CD4-positive, alpha-beta T cell treated with Interferon gamma for 1 hour (primary cell): Measurements from ENCODE around the gene MZT2B.
"Not testable (repeated sequence)": the region's sequence is repeated elsewhere in the genome, so short reads cannot be mapped to it uniquely, and the experiment has no call there.

Source experiments
- DNase-seq: peaks from one replicate; pipeline ENCODE4 v3.0.0-alpha.2; 2020

MZT2B gene

GRCh38 chr2:130180404-130181324 lies 1.4 kb upstream of the MZT2B start:
- not testable (repeated sequence) for DNase-seq

DNA sequence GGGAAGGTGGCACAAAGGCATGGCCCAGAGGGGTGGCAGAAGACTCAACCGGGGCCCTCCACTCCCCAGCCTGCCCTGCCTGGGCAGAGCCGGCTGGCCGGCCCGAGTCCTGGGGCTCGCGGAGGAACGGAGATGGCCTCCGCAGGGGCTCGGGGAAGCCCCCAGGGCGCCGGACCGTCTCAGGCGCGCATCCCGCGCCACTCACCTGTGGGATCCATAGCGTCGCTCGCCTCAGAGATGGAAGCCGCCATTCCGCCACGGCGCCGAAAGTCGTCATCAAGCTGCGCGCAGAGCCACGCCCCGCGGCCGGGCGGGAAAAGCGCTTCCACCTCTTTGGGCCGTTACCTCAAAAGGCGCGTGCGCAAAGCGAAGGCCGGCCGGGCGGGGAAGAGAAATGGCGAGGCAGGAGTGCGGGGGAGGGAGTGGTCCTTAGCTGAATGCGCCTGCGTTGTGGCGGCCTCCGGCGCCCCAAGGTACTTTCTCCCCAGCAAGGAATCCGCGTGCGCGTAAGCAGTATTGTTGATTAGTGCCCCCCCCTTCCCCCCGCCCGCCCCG lies 660 bp upstream of the MZT2B start, which contains the start of gene SMPD4:
Gene SMPD4 (minus strand): TSS at position 278 of the 555 bp plus-strand sequence. CDS start 5,010 bp downstream, outside the sequence.
- DNase-seq: peak; percentile 98

DNA sequence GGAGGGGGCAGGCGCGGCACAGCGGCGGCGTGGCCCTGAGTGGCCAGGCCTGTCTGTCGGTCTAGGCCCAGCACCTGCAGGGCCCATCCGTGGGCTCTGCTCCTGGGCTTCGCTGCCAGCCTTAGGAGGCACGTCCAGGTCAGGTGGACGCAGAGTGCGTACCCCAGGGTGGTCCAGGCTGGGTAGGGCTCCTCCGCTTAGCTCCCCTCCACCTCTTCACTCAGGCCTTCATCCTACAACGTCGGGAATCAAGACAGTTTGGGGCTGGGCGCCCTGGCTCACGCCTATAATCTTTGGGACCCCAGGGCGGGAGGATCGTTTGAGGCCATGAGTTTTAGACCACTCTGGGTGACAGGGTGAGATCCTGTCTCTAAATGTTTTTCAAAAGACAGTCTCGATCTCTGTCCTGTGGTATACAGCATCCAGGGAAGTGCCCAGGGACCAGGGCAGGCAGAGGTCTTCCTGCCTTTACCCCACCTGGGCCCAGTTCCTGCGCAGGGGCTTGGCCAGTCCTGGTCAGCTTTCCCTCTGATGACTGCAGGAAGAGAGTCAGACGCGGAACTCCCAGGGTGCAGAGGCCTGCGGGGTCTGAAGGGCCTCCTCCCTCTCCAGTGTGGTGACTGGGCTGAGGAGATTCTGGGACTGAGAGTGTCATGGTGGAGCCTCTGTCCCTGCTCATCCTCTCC lies 907 bp downstream of the MZT2B start:
- DNase-seq: not testable (repeated sequence)

GRCh38 chr2:130183512-130184373 lies 1.7 kb downstream of the MZT2B start:
- DNase-seq: no peak

GRCh38 chr2:130185436-130185835 lies 3.4 kb downstream of the MZT2B start:
- no peak for DNase-seq

GRCh38 chr2:130185896-130186295 lies 3.8 kb downstream of the MZT2B start:
- DNase-seq: no peak

DNA sequence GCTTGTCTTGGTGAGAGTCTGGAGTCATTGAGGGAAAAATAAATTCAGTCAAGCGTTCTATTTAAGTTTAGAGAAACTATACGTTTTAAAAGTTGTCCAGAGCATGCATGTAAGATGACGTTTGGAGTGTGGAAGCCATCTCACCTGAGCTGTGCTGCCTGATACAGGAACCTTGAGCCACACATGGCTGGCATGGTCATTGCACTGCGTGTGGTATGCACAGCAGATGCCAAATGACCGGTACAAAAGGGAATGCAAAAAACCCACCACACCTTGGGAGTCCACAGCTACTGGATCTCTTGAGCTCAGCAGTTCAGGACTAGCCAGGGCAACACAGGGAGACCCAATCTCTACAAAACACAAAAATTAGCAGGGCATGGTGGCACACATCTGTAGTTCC lies 4.3 kb downstream of the MZT2B start:
- DNase-seq: no peak

GRCh38 chr2:130187268-130187667 lies 5.2 kb downstream of the MZT2B start:
- no peak for DNase-seq

- not testable (repeated sequence) for DNase-seq
Measured at GRCh38 chr2:130187859-130188792, 6.1 kb downstream of the MZT2B start.

DNA sequence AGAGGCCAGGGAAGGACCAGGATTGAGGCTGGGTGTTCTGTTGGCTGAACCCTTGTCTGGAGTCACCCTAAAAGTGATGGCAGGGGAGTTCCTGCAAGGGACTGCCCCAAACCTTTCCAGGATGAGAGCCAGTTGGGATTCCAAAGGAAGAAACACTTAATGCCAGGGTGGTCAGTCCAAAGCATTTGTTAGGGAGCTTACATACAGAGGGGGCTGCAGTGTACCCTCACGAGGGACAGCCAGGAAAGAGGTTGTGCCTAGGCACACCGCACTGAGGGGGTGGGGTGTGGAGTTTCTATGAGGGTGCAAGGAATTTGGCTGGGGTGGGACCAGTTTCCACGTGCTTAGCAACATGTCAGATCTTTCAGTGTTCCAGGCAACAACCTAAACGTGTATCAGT lies 6.9 kb downstream of the MZT2B start:
- DNase-seq: not testable (repeated sequence)

DNA sequence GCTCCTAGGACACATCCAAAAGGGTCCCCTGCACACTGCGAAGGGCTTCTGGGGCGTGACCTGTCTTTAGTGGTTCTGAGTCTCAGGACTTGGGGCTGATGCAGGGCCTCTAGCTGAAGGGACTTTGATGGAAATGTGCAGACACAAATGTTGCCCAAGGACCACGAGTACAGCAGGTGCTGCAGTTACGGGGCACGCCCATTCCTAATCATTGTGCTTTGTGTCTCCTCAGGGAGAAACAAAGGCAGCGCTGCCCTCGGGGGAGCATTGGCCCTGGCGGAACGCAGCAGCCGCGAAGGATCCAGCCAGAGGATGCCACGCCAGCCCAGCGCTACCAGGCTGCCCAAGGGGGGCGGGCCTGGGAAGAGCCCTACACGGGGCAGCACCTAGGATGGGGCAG lies 8.2 kb downstream of the MZT2B start:
- no peak for DNase-seq

GRCh38 chr2:130191319-130191718 lies 9.3 kb downstream of the MZT2B start:
- DNase-seq: not testable (repeated sequence)

GRCh38 chr2:130192451-130192850 lies 10.4 kb downstream of the MZT2B start:
- DNase-seq: not testable (repeated sequence)

DNA sequence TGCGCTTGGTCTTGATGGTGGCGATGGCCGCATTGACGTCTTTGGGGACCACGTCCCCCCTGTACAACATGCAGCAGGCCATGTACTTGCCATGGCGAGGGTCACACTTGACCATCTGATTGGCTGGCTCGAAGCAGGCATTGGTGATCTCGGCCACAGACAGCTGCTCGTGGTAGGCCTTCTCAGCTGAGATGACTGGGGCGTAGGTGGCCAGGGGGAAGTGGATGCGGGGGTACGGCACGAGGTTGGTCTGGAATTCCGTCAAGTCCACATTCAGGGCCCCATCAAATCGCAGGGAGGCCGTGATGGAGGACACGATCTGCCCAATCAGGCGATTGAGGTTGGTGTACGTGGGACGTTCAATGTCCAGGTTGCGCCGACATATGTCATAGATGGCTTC lies 11.8 kb downstream of the MZT2B start:
- not testable (repeated sequence) for DNase-seq

GRCh38 chr2:130195089-130195635 lies 13.1 kb downstream of the MZT2B start:
- not testable (repeated sequence) for DNase-seq

GRCh38 chr2:130196052-130196451 lies 14.0 kb downstream of the MZT2B start:
- not testable (repeated sequence) for DNase-seq

DNA sequence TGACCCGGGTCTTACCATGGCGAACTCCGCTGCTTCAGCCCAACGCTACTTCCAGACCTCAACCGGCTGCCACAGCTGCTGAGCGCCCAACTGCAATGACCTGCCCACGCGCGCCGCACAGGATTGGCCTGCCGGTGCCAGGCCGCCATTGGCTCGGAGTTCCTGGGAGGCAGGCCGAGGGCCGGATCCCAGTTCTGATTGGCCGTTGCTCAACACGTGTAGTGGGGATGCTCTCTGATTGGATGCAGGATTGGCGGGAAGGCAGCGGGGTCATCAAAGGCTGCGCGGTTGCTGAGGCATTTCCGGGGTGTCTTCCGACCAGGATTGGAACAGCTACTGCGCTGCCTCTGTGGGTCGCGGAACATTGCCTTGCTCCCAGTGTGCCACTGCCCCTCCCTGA lies 16.3 kb downstream of the MZT2B start, which contains the start of gene TUBA3E:
Gene TUBA3E (minus strand): TSS at position 97 of the 400 bp plus-strand sequence. CDS start 79 bp downstream, at position 18.
- DNase-seq: no peak

DNA sequence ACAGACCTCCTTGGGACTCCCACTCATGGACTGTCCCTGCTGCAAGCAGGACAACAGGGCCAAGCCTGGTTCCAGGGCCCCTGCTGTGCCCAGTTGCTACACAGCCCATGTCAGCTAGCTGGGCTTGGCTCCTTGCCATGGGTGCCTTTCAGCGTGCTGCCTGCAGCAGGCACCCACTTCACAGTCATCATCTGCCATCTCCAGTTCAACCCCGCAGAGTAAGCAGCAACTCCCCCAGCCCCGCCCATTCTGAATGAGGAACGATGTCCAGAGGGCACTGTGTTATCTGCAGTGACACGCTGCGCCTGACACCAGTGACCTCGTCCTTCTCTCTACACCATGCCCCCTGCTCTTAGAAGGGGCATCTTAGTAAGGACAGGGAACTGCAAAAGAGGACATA lies 20.5 kb downstream of the MZT2B start:
- not testable (repeated sequence) for DNase-seq

DNA sequence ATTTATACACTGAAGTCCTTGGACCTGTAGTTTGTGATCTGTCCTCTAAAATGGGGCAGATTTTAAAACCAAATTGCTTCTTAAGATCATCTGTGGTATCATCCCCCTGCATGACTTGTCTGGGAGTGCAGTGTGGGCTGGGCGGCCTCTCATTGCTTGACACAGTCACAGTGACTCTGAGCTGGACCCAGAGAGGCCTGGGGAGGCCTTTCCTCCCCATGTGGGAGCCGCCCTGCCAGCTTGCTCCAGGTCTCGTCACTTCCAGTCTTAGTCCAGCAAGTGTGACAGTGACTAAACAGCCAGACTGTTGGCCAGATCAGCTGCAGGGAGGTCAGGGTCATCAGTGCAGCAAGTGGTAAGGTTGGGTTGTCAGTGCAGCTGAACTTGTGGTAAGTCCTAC lies 21.1 kb downstream of the MZT2B start:
- DNase-seq: not testable (repeated sequence)

- not testable (repeated sequence) for DNase-seq
Measured at GRCh38 chr2:130207051-130207450, 25.0 kb downstream of the MZT2B start.

DNA sequence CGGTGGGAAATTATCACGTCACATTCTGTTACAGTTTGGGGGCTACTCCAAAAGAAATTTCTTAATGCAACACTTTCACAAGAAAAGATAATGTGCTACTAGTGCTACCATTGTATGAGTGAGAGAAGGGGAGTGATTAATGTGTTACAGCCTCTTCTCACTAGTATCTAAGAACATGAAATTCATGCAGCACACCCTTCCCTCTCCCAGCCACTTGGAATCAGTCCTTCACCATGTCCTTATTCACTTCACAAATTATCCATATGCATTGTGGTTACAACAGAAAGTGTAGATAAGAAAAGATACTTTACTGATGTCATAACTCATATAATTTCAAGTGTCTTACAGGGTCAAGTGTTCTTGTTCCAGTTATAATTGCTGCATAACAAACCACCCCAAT lies 37.1 kb downstream of the MZT2B start:
- not testable (repeated sequence) for DNase-seq
